ENCODE measurements around the gene CCT6B. TPM values are rescaled to one million over a fixed set of nuclear protein-coding genes. Genes with fewer than 3 reads are reported as not detected.

The CCT6B gene
- total RNA-seq, 4 donors from 2014 or later: 2.6 to 5.8 (median 4.5) TPM

DNA sequence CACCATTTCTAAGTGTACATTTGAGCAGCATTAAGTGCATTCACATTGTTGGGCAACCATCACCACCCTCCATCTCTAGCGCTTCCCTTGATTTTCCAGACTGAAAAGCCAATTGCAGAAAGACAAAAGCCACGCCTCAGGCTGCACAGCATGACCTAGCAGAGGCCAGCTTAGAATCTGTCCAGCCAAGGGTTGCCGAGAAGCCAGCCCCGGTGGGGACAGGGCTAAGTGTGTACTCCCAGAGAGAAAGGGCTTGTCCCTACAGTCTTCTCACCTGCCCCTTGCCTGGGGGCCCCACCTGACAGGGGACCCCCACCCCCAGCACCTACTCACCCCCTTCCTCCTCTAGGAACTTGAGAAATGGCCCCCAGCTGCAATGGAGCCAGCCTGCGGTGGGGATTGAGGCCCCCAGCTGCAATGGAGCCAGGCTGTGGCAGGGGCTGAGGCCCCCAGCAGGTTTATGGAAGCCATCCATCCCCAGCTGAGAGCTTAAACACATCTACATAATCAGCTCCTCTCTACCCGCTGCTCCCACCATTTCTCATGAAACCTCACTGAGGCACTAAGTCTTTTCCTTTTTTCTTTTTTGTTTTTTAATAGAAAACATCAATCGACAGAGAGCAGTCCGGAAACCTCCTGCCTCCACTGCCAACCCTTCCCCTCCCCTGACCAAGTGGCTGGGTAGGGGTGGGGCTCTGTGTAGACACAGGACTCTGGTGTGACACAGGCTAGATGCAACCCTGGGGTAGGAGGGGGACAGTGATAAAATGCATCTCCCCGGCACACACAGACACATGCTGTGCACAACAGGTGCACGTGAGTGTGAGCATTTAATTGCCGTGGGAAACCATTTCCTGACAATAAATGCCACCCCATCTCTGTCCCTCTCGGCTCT, 77.9 kb downstream of the CCT6B start:
- Histone ChIP-seq H3K36me3 (no peaks in the 10 kb centered on the region), H3K27me3 (peaks cover 0 to 28% (median 0%) of the 10 kb centered on the region in 4 donors), H3K4me3 (no peak overlapping the region), H3K27ac (replicated peaks in 1 of 4) (no peak overlapping the region), H3K4me1 (no peaks in the 10 kb centered on the region), H3K9me3 (peaks cover 0 to 11% (median 0%) of the 10 kb centered on the region in 4 donors)
- WGBS: 29% methylated on average over 11 of the region's 12 CpGs
- DNase-seq (ENCODE audit: extremely low spot score): no peak
- intact Hi-C loops (cut with DNase I): no loop called here
- TF ChIP-seq EP300 (IDR thresholded peaks at IDR 0.05): no peak
- TF ChIP-seq POLR2AphosphoS5 (IDR thresholded peaks at IDR 0.05): no peak
- TF ChIP-seq POLR2A (IDR thresholded peaks at IDR 0.05; ENCODE audit: low read depth): no peak
- TF ChIP-seq, protein P1, sequence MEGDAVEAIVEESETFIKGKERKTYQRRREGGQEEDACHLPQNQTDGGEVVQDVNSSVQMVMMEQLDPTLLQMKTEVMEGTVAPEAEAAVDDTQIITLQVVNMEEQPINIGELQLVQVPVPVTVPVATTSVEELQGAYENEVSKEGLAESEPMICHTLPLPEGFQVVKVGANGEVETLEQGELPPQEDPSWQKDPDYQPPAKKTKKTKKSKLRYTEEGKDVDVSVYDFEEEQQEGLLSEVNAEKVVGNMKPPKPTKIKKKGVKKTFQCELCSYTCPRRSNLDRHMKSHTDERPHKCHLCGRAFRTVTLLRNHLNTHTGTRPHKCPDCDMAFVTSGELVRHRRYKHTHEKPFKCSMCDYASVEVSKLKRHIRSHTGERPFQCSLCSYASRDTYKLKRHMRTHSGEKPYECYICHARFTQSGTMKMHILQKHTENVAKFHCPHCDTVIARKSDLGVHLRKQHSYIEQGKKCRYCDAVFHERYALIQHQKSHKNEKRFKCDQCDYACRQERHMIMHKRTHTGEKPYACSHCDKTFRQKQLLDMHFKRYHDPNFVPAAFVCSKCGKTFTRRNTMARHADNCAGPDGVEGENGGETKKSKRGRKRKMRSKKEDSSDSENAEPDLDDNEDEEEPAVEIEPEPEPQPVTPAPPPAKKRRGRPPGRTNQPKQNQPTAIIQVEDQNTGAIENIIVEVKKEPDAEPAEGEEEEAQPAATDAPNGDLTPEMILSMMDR (IDR thresholded peaks at IDR 0.05): no peak

DNA sequence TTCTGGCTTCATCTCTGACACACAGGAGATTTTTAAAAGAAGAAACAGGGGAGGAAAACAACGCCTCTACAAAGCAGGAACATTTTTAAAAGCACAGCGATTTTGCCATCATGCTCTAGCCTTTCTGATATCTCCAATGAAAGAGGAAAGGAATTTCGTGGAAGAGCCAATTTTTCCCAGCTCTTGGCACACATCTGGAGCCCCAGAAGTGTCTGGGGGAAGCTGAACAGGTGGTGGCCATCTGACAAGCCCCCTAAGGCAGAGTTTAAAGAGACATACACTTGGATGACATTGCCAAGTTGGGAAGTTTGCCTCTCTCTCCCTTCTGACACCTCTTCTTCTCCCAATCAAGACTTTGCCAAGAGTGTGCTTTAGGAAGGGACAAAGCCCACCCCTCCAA, 82.1 kb downstream of the CCT6B start:
- H3K27me3 ChIP-seq: peaks cover 0 to 5% (median 0%) of the 10 kb centered on the region in 4 donors
- no peak overlapping the region for H3K27ac ChIP-seq (replicated peaks in 1 of 4)
- no peaks in the 10 kb centered on the region for H3K4me1 ChIP-seq
- H3K9me3 ChIP-seq: peaks cover 0 to 11% (median 0%) of the 10 kb centered on the region in 4 donors
- H3K4me3 ChIP-seq: no peak overlapping the region
- intact Hi-C loops (cut with DNase I): no loop called here
- WGBS: 35% methylated on average over 3 of the region's 3 CpGs
- no peak for DNase-seq (ENCODE audit: extremely low spot score)
- TF ChIP-seq, protein P1 (IDR thresholded peaks at IDR 0.05): no peak
- TF ChIP-seq POLR2A (IDR thresholded peaks at IDR 0.05; ENCODE audit: low read depth) (no peak), POLR2AphosphoS5 (IDR thresholded peaks at IDR 0.05) (no peak), EP300 (IDR thresholded peaks at IDR 0.05) (no peak)
- no peaks in the 10 kb centered on the region for H3K36me3 ChIP-seq

Other genes starting within 250 kb of the CCT6B start
- gene ZNF830, start 80 bp upstream of the CCT6B start, total RNA-seq: 10 to 100 TPM; 10.8 to 16.6 (median 12.6) TPM
- 10 to 100 TPM; 24.7 to 50.7 (median 32.1) TPM for gene LIG3, start 19.1 kb upstream of the CCT6B start, total RNA-seq
- 10 to 100 TPM; 19.5 to 40.9 (median 33.3) TPM for gene RFFL, start 102.2 kb upstream of the CCT6B start, total RNA-seq
- 10 to 100 TPM in 2 of 4 donors, 1 to 10 TPM in 2; 8.9 to 12.8 (median 10.7) TPM for gene RAD51D, start 158.4 kb upstream of the CCT6B start, total RNA-seq
- gene FNDC8, start 160.2 kb upstream of the CCT6B start, total RNA-seq: not detected
- 10 to 100 TPM in 3 of 4 donors, 1 to 10 TPM in 1; 9.6 to 16.1 (median 13.8) TPM for gene NLE1, start 180.8 kb upstream of the CCT6B start, total RNA-seq
- gene UNC45B, start 186.4 kb upstream of the CCT6B start, total RNA-seq: under 1 TPM in 3 of 4 donors, not detected in 1; under 0.01 to 0.23 (median 0.06) TPM
- gene SLC35G3, start 232.9 kb upstream of the CCT6B start, total RNA-seq: not detected

All from esophagus muscularis mucosa (tissue), 4 donors.